HPDE6-E6E7 (cell line): ENCODE data around the gene CYP20A1.
A peak's percentile ranks its signal among the peaks of the same experiment; 100 is the strongest.
"Not testable (repeated sequence)": the region's sequence is repeated elsewhere in the genome, so short reads cannot be mapped to it uniquely, and the experiment has no call there.

Experiments used
- DNase-seq: peaks from one replicate; pipeline ENCODE4 v3.0.0; 2011; ENCODE audit warnings: missing footprints; ENCODE audit errors: extremely low spot score

Gene CYP20A1

GRCh38 chr2:203282101-203282500 lies 43.3 kb downstream of the CYP20A1 start:
- no peak for DNase-seq

GRCh38 chr2:203286532-203286931 lies 47.7 kb downstream of the CYP20A1 start:
- no peak for DNase-seq

GRCh38 chr2:203301667-203302066 lies 62.8 kb downstream of the CYP20A1 start:
- no peak for DNase-seq

- DNase-seq, result not testable (repeated sequence)
These were observed 63.8 kb downstream of the CYP20A1 start for GRCh38 chr2:203302586-203302985.

GRCh38 chr2:203310688-203311436 lies 72.0 kb downstream of the CYP20A1 start:
- DNase-seq, result no peak

- no peak for DNase-seq
These were observed 87.5 kb downstream of the CYP20A1 start for GRCh38 chr2:203326356-203326755.

GRCh38 chr2:203327582-203327900 lies 88.7 kb downstream of the CYP20A1 start:
- no peak for DNase-seq

GRCh38 chr2:203327901-203328759 lies 89.3 kb downstream of the CYP20A1 start, which contains the start of gene ABI2:
ABI2 (plus strand) TSS chr2:203328394; CDS start chr2:203328515, 121 bp downstream.
- peak; percentile 42 for DNase-seq

- peak; percentile 35 for DNase-seq
These were observed 90.1 kb downstream of the CYP20A1 start for GRCh38 chr2:203328760-203329540.

- DNase-seq, result no peak
These were observed 91.6 kb downstream of the CYP20A1 start for GRCh38 chr2:203330434-203330833.

- DNase-seq, result no peak
These were observed 99.5 kb downstream of the CYP20A1 start for GRCh38 chr2:203338322-203338721.

GRCh38 chr2:203340791-203341487 lies 102.1 kb downstream of the CYP20A1 start:
- DNase-seq, result no peak

- no peak for DNase-seq
These were observed 103.0 kb downstream of the CYP20A1 start for GRCh38 chr2:203341741-203342310.

- not testable (repeated sequence) for DNase-seq
These were observed 103.6 kb downstream of the CYP20A1 start for GRCh38 chr2:203342374-203342773.

GRCh38 chr2:203344667-203345066 lies 105.8 kb downstream of the CYP20A1 start:
- no peak for DNase-seq

- DNase-seq, result no peak
These were observed 107.8 kb downstream of the CYP20A1 start for GRCh38 chr2:203346612-203347011.

- no peak for DNase-seq
These were observed 108.6 kb downstream of the CYP20A1 start for GRCh38 chr2:203347375-203347774.

- DNase-seq, result no peak
These were observed 113.9 kb downstream of the CYP20A1 start for GRCh38 chr2:203352604-203353255.

- no peak for DNase-seq
These were observed 116.1 kb downstream of the CYP20A1 start for GRCh38 chr2:203354966-203355365.
